ENCODE data around the gene MAB21L1. TPM values are rescaled to one million over a fixed set of nuclear protein-coding genes. Genes with fewer than 3 reads are reported as not detected.

The MAB21L1 gene
- total RNA-seq, 1 donor: 1.4 TPM

- no peak for TF ChIP-seq CTCF (IDR thresholded peaks at IDR 0.05; ENCODE audit: extremely low read depth, low read depth, low read length)
- H3K79me2 ChIP-seq (ENCODE audit: insufficient read depth, low read length): peaks cover 14% of the 10 kb centered on the region
- no peak overlapping the region for H3K4me2 ChIP-seq (ENCODE audit: insufficient read depth, low read length)
- H3K27me3 ChIP-seq (ENCODE audit: insufficient read depth, low read length): no peaks in the 10 kb centered on the region
- no peaks in the 10 kb centered on the region for H3K36me3 ChIP-seq (ENCODE audit: insufficient read depth, low read length)
- H4K20me1 ChIP-seq (ENCODE audit: insufficient read depth, low read length): no peaks in the 10 kb centered on the region
- peak overlapping the region; percentile 32 for H2AFZ ChIP-seq (ENCODE audit: low read length)
- peaks cover 6% of the 10 kb centered on the region for H3K4me1 ChIP-seq (ENCODE audit: insufficient read depth, low read length)
- H3K9me3 ChIP-seq (ENCODE audit: low read depth, low read length): no peaks in the 10 kb centered on the region
- DNase-seq (ENCODE audit: insufficient read length, low spot score, missing footprints): peak; percentile 65
- H3K4me3 ChIP-seq (ENCODE audit: insufficient read depth, low read length): no peak overlapping the region
- no peak overlapping the region for H3K27ac ChIP-seq (ENCODE audit: low read depth, low read length)
Measured at GRCh38 chr13:35468195-35468594, 8.3 kb downstream of the MAB21L1 start.

- Histone ChIP-seq H3K4me2 (ENCODE audit: insufficient read depth, low read length) (no peak overlapping the region), H4K20me1 (ENCODE audit: insufficient read depth, low read length) (no peaks in the 10 kb centered on the region), H3K4me1 (ENCODE audit: insufficient read depth, low read length) (peaks cover 6% of the 10 kb centered on the region), H3K4me3 (ENCODE audit: insufficient read depth, low read length) (no peak overlapping the region), H3K9me3 (ENCODE audit: low read depth, low read length) (no peaks in the 10 kb centered on the region), H3K36me3 (ENCODE audit: insufficient read depth, low read length) (no peaks in the 10 kb centered on the region), H3K27ac (ENCODE audit: low read depth, low read length) (no peak overlapping the region), H3K27me3 (ENCODE audit: insufficient read depth, low read length) (no peaks in the 10 kb centered on the region), H3K79me2 (ENCODE audit: insufficient read depth, low read length) (no peaks in the 10 kb centered on the region), H2AFZ (ENCODE audit: low read length) (no peak overlapping the region)
- no peak for TF ChIP-seq CTCF (IDR thresholded peaks at IDR 0.05; ENCODE audit: extremely low read depth, low read depth, low read length)
- DNase-seq (ENCODE audit: insufficient read length, low spot score, missing footprints): no peak
Measured at GRCh38 chr13:35465371-35465770, 11.1 kb downstream of the MAB21L1 start.

- Histone ChIP-seq H2AFZ (ENCODE audit: low read length) (no peak overlapping the region), H3K4me3 (ENCODE audit: insufficient read depth, low read length) (no peak overlapping the region), H3K9me3 (ENCODE audit: low read depth, low read length) (no peaks in the 10 kb centered on the region), H4K20me1 (ENCODE audit: insufficient read depth, low read length) (no peaks in the 10 kb centered on the region), H3K27ac (ENCODE audit: low read depth, low read length) (no peak overlapping the region), H3K27me3 (ENCODE audit: insufficient read depth, low read length) (no peaks in the 10 kb centered on the region), H3K79me2 (ENCODE audit: insufficient read depth, low read length) (no peaks in the 10 kb centered on the region), H3K4me2 (ENCODE audit: insufficient read depth, low read length) (no peak overlapping the region), H3K36me3 (ENCODE audit: insufficient read depth, low read length) (no peaks in the 10 kb centered on the region), H3K4me1 (ENCODE audit: insufficient read depth, low read length) (no peaks in the 10 kb centered on the region)
- DNase-seq (ENCODE audit: insufficient read length, low spot score, missing footprints): no peak
- TF ChIP-seq CTCF (IDR thresholded peaks at IDR 0.05; ENCODE audit: extremely low read depth, low read depth, low read length): no peak
Measured at GRCh38 chr13:35460061-35460460, 16.4 kb downstream of the MAB21L1 start.

GRCh38 chr13:35457258-35457657 lies 19.2 kb downstream of the MAB21L1 start:
- no peak overlapping the region for H2AFZ ChIP-seq (ENCODE audit: low read length)
- H3K27ac ChIP-seq (ENCODE audit: low read depth, low read length): no peak overlapping the region
- TF ChIP-seq CTCF (IDR thresholded peaks at IDR 0.05; ENCODE audit: extremely low read depth, low read depth, low read length): no peak
- no peaks in the 10 kb centered on the region for H3K9me3 ChIP-seq (ENCODE audit: low read depth, low read length)
- no peaks in the 10 kb centered on the region for H3K27me3 ChIP-seq (ENCODE audit: insufficient read depth, low read length)
- no peak overlapping the region for H3K4me3 ChIP-seq (ENCODE audit: insufficient read depth, low read length)
- no peak overlapping the region for H3K4me2 ChIP-seq (ENCODE audit: insufficient read depth, low read length)
- H3K79me2 ChIP-seq (ENCODE audit: insufficient read depth, low read length): no peaks in the 10 kb centered on the region
- no peak for DNase-seq (ENCODE audit: insufficient read length, low spot score, missing footprints)
- no peaks in the 10 kb centered on the region for H4K20me1 ChIP-seq (ENCODE audit: insufficient read depth, low read length)
- H3K4me1 ChIP-seq (ENCODE audit: insufficient read depth, low read length): no peaks in the 10 kb centered on the region
- H3K36me3 ChIP-seq (ENCODE audit: insufficient read depth, low read length): no peaks in the 10 kb centered on the region
